OCI-LY7 (cell line): ENCODE results near the gene RNF14. TPM values are rescaled to one million over a fixed set of nuclear protein-coding genes. Genes with fewer than 3 reads are reported as not detected.

Experiments
- BruUV-seq: library from RNA; stranded (reverse); fragments of 400-500 nt; replicated peaks from 2 replicates; lab custom pipeline; 2021; lab: Mats Ljungman, UMichigan
- CTCF ChIA-PET: fragments of 300-600 bp; sonication (Branson Sonifier 250); formaldehyde crosslinking; loops from one replicate; lab custom pipeline; 2022; ENCODE audit warnings: antibody characterized with exemption; ENCODE audit not compliant: unreplicated experiment; lab: Charles Lee
- POLR2A ChIA-PET: fragments of 300-600 bp; sonication (Branson Sonifier 250); formaldehyde crosslinking; loops from one replicate; lab custom pipeline; 2022; ENCODE audit warnings: antibody characterized with exemption; lab: Charles Lee
- DNase-seq: peaks from one replicate; pipeline ENCODE4 v3.0.0-alpha.2; 2015; ENCODE audit warnings: low spot score
- H2AFZ ChIP-seq: fragments of 200-600 bp; sonication (generic), shearing (Covaris generic); 2 replicates; pipeline ENCODE4 v1.6.1; 2014; ENCODE audit warnings: mild to moderate bottlenecking, antibody characterized with exemption, low read length, moderate library complexity
- H3K27ac ChIP-seq: fragments of 200-600 bp; sonication (generic); 2 replicates; pipeline ENCODE4 v1.5.1; 2014; ENCODE audit warnings: mixed run types, low read depth, mild to moderate bottlenecking, moderate library complexity, low read length, inconsistent platforms; ENCODE audit not compliant: poor library complexity, severe bottlenecking
- H3K36me3 ChIP-seq: fragments of 200-600 bp; sonication (generic); 2 replicates; pipeline ENCODE4 v1.6.1; 2014; ENCODE audit warnings: mild to moderate bottlenecking, antibody characterized with exemption, low read length, moderate library complexity, mixed read lengths; ENCODE audit not compliant: insufficient read depth
- H3K4me1 ChIP-seq: fragments of 200-600 bp; sonication (generic); 2 replicates; pipeline ENCODE4 v1.5.1; 2014; ENCODE audit warnings: mild to moderate bottlenecking, low read length; ENCODE audit not compliant: insufficient read depth, poor library complexity, severe bottlenecking
- H3K4me2 ChIP-seq: fragments of 200-600 bp; sonication (generic); 2 replicates; pipeline ENCODE4 v1.6.1; 2014; ENCODE audit warnings: mild to moderate bottlenecking, low read length
- H3K4me3 ChIP-seq: fragments of 200-600 bp; sonication (generic); 2 replicates; pipeline ENCODE4 v1.5.1; 2014; ENCODE audit warnings: mild to moderate bottlenecking, low read depth, low read length; ENCODE audit not compliant: poor library complexity, severe bottlenecking
- H3K79me2 ChIP-seq: fragments of 200-600 bp; sonication (generic); 2 replicates; pipeline ENCODE4 v1.6.1; 2016; ENCODE audit warnings: low read depth, mild to moderate bottlenecking, low read length, moderate library complexity, mixed read lengths; ENCODE audit not compliant: insufficient read depth
- H3K9me2 ChIP-seq: fragments of 200-600 bp; sonication (generic); 2 replicates; pipeline ENCODE4 v1.6.1; 2016; ENCODE audit warnings: mild to moderate bottlenecking, low read length, mixed read lengths; ENCODE audit not compliant: insufficient read depth
- H3K9me3 ChIP-seq: fragments of 200-600 bp; sonication (generic); 2 replicates; pipeline ENCODE4 v1.6.1; 2014; ENCODE audit warnings: mild to moderate bottlenecking, mixed run types, low read length, mixed read lengths
- H4K20me1 ChIP-seq: fragments of 200-600 bp; sonication (generic); 2 replicates; pipeline ENCODE4 v1.6.1; 2014; ENCODE audit warnings: mild to moderate bottlenecking, antibody characterized with exemption, low read length, moderate library complexity, mixed read lengths; ENCODE audit not compliant: insufficient read depth
- EZH2phosphoT487 ChIP-seq: fragments of 200-600 bp; sonication (generic); IDR thresholded peaks from 2 replicates; pipeline ENCODE4 v1.6.1; 2018; ENCODE audit warnings: low read depth, borderline replicate concordance, mild to moderate bottlenecking, mixed run types, antibody characterized with exemption, low read length, moderate library complexity, mixed read lengths
- intact Hi-C: fragments of 100-400 bp; cut with micrococcal nuclease; formaldehyde crosslinking; loops from one replicate; pipeline ENCODE4 v1.10.0; 2022; ENCODE audit not compliant: unreplicated experiment
- total RNA-seq, 2 experiments: library from RNA; depleted of rRNA in 1 of 2; stranded (reverse); fragments of >200 nt in 1 of 2; shearing (Covaris generic) in 1 of 2; gene quantifications; 2 replicates each; pipeline ENCODE4 v1.2.3, GENCODE V29; 2014 to 2022
- TF ChIP-seq, protein P1 (sequence below): fragments of 200-600 bp; sonication (generic); conservative IDR thresholded peaks from 2 replicates; pipeline ENCODE4 v1.5.1; 2014; ENCODE audit warnings: mild to moderate bottlenecking, antibody characterized with exemption, low read length, moderate library complexity, mixed read lengths

RNF14 gene
- total RNA-seq, 2 experiments from 2014 or later = 31.7 to 41.1 TPM

- TF ChIP-seq EZH2phosphoT487 = no peak
- TF ChIP-seq, protein P1, sequence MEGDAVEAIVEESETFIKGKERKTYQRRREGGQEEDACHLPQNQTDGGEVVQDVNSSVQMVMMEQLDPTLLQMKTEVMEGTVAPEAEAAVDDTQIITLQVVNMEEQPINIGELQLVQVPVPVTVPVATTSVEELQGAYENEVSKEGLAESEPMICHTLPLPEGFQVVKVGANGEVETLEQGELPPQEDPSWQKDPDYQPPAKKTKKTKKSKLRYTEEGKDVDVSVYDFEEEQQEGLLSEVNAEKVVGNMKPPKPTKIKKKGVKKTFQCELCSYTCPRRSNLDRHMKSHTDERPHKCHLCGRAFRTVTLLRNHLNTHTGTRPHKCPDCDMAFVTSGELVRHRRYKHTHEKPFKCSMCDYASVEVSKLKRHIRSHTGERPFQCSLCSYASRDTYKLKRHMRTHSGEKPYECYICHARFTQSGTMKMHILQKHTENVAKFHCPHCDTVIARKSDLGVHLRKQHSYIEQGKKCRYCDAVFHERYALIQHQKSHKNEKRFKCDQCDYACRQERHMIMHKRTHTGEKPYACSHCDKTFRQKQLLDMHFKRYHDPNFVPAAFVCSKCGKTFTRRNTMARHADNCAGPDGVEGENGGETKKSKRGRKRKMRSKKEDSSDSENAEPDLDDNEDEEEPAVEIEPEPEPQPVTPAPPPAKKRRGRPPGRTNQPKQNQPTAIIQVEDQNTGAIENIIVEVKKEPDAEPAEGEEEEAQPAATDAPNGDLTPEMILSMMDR = peak; percentile 86
- ChIA-PET POLR2A (interaction anchor here (0.7 to 3.2 kb wide), 9 partner anchors 9 to 133 kb away, joined by 3 to 20 read pairs (median 3); partner anchors contain the start of gene RNF14), CTCF (interaction anchor here (0.5 to 1.5 kb wide), 6 partner anchors 16 to 131 kb away, joined by 3 to 4 read pairs (median 3); no protein-coding TSS in a partner anchor)
- peak; percentile 76 for DNase-seq
- peak overlapping the region; percentile 97 for H3K4me2 ChIP-seq
- H3K9me2 ChIP-seq = no peaks in the 10 kb centered on the region
- H3K36me3 ChIP-seq = peaks cover 30% of the 10 kb centered on the region
- peak overlapping the region; percentile 98 for H2AFZ ChIP-seq
- intact Hi-C loops = loop anchor here (1.0 kb wide), 1 partner anchor 132 kb away; no protein-coding TSS in a partner anchor
- no peaks in the 10 kb centered on the region for H3K9me3 ChIP-seq
- H3K27ac ChIP-seq = peak overlapping the region; percentile 39
- TSS peak; percentile 56 for BruUV-seq
- peaks cover 39% of the 10 kb centered on the region for H3K4me1 ChIP-seq
- no peaks in the 10 kb centered on the region for H4K20me1 ChIP-seq
- H3K4me3 ChIP-seq = peak overlapping the region; percentile 87
- H3K79me2 ChIP-seq = no peaks in the 10 kb centered on the region
These were observed 43.4 kb downstream of the RNF14 start for GRCh38 chr5:142012186-142012785.

DNA sequence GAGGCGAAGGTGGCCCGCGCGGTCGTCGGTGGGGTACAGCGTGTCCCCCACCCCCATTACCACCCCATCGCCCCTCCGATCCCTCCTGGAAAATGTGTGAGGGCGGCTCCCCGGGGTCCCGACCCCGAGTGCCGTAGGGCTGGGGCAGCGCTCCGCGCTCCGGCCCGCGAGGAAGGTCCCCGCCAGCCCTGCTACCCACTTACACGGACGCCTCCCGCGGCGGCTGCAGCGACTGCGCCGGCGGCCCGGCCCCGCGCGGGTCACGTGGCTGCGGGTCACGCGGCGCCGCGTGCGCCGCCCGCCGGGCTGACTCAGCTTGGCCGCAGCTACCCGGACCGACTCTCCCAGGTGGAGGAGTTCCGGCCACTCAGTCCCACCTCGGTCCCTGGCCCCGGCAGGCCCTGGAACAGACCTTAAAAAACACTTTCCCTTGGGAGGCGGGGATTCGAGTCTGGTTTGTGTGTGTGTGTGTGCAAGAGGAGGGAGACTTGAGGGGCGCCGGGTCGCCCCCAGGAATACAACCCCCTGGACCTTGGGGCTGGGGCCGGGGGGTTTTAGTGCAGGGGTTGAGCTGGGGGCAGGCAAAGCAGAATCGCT lies 44.0 kb downstream of the RNF14 start, which contains the start of gene GNPDA1:
Gene GNPDA1, minus strand, starts transcription at position 236 of the 597 bp plus-strand sequence. CDS start 992 bp downstream, outside the sequence.
- no peaks in the 10 kb centered on the region for H3K9me2 ChIP-seq
- H3K27ac ChIP-seq = peak within 1 kb of the TSS; percentile 45
- H3K4me1 ChIP-seq = peaks cover 44% of the 10 kb centered on the region
- TF ChIP-seq, protein P1 = peak; percentile 28; the same call in 1 of the 2 replicates
- TF ChIP-seq EZH2phosphoT487 = no peak
- intact Hi-C loops = loop anchor here (1.0 kb wide), 1 partner anchor 131 kb away; no protein-coding TSS in a partner anchor
- CTCF ChIA-PET = interaction anchor here (0.5 to 1.5 kb wide), 6 partner anchors 16 to 723 kb away, joined by 3 read pairs; no protein-coding TSS in a partner anchor
- peaks cover 26% of the 10 kb centered on the region for H3K36me3 ChIP-seq
- POLR2A ChIA-PET = interaction anchor here (0.7 to 3.2 kb wide), 6 partner anchors 12 to 132 kb away, joined by 3 to 20 read pairs (median 5); partner anchors contain the start of gene RNF14
- peak within 1 kb of the TSS; percentile 97 for H3K4me2 ChIP-seq
- no TSS peak for BruUV-seq
- H3K9me3 ChIP-seq = no peaks in the 10 kb centered on the region
- no peaks in the 10 kb centered on the region for H3K79me2 ChIP-seq
- H3K4me3 ChIP-seq = peak within 1 kb of the TSS; percentile 87
- peak within 1 kb of the TSS; percentile 98 for H2AFZ ChIP-seq
- H4K20me1 ChIP-seq = no peaks in the 10 kb centered on the region
- peak; percentile 84 for DNase-seq
